ENCODE measurements around the gene NT5DC2. TPM values are rescaled to one million over a fixed set of nuclear protein-coding genes. Genes with fewer than 3 reads are reported as not detected.

The NT5DC2 gene
- total RNA-seq, 1 donor from 2014 or later = 309 TPM

- no peaks in the 10 kb centered on the region for H3K4me1 Mint-ChIP-seq (ENCODE audit: low read depth)
- H3K9me3 Mint-ChIP-seq (ENCODE audit: low read depth) = no peaks in the 10 kb centered on the region
- DNase-seq (ENCODE audit: low spot score) = no peak
- no peak for TF ChIP-seq CTCF (IDR thresholded peaks at IDR 0.05)
- H3K4me3 Mint-ChIP-seq (ENCODE audit: unreplicated experiment) = no peak overlapping the region
- no peaks in the 10 kb centered on the region for H3K27me3 Mint-ChIP-seq (ENCODE audit: low read depth)
- peaks cover 6% of the 10 kb centered on the region for H3K36me3 Mint-ChIP-seq (ENCODE audit: low read depth)
- H3K27ac Mint-ChIP-seq (ENCODE audit: unreplicated experiment) = no peak overlapping the region
These were observed 14.1 kb downstream of the NT5DC2 start for GRCh38 chr3:52519445-52520140.

GRCh38 chr3:52518723-52519444 lies 14.8 kb downstream of the NT5DC2 start:
- no peak for DNase-seq (ENCODE audit: low spot score)
- no peak overlapping the region for H3K27ac Mint-ChIP-seq (ENCODE audit: unreplicated experiment)
- no peak overlapping the region for H3K4me3 Mint-ChIP-seq (ENCODE audit: unreplicated experiment)
- H3K36me3 Mint-ChIP-seq (ENCODE audit: low read depth) = no peaks in the 10 kb centered on the region
- H3K4me1 Mint-ChIP-seq (ENCODE audit: low read depth) = no peaks in the 10 kb centered on the region
- H3K27me3 Mint-ChIP-seq (ENCODE audit: low read depth) = no peaks in the 10 kb centered on the region
- TF ChIP-seq CTCF (IDR thresholded peaks at IDR 0.05) = no peak
- H3K9me3 Mint-ChIP-seq (ENCODE audit: low read depth) = no peaks in the 10 kb centered on the region

GRCh38 chr3:52517796-52518722 lies 15.6 kb downstream of the NT5DC2 start:
- no peak overlapping the region for H3K4me3 Mint-ChIP-seq (ENCODE audit: unreplicated experiment)
- no peaks in the 10 kb centered on the region for H3K27me3 Mint-ChIP-seq (ENCODE audit: low read depth)
- no peak overlapping the region for H3K27ac Mint-ChIP-seq (ENCODE audit: unreplicated experiment)
- H3K9me3 Mint-ChIP-seq (ENCODE audit: low read depth) = no peaks in the 10 kb centered on the region
- no peaks in the 10 kb centered on the region for H3K36me3 Mint-ChIP-seq (ENCODE audit: low read depth)
- no peak for DNase-seq (ENCODE audit: low spot score)
- no peaks in the 10 kb centered on the region for H3K4me1 Mint-ChIP-seq (ENCODE audit: low read depth)
- no peak for TF ChIP-seq CTCF (IDR thresholded peaks at IDR 0.05)

- no peaks in the 10 kb centered on the region for H3K4me1 Mint-ChIP-seq (ENCODE audit: low read depth)
- H3K27me3 Mint-ChIP-seq (ENCODE audit: low read depth) = peaks cover 3% of the 10 kb centered on the region
- no peaks in the 10 kb centered on the region for H3K9me3 Mint-ChIP-seq (ENCODE audit: low read depth)
- H3K36me3 Mint-ChIP-seq (ENCODE audit: low read depth) = no peaks in the 10 kb centered on the region
- no peak overlapping the region for H3K27ac Mint-ChIP-seq (ENCODE audit: unreplicated experiment)
- no peak for DNase-seq (ENCODE audit: low spot score)
- no peak overlapping the region for H3K4me3 Mint-ChIP-seq (ENCODE audit: unreplicated experiment)
- no peak for TF ChIP-seq CTCF (IDR thresholded peaks at IDR 0.05)
These were observed 17.0 kb downstream of the NT5DC2 start for GRCh38 chr3:52516509-52517195.
